ENCODE results near the gene FKBP2.

The FKBP2 gene

GRCh38 chr11:64240435-64241240 lies at the start of gene FKBP2:
Gene FKBP2 (plus strand): TSS chr11:64241095. CDS start chr11:64242388, 1,293 bp downstream.
- DNase-seq = peak; percentile 59

GRCh38 chr11:64192434-64192833 lies 48.5 kb upstream of the FKBP2 start:
- no peak for DNase-seq

GRCh38 chr11:64196626-64197025 lies 44.3 kb upstream of the FKBP2 start:
- no peak for DNase-seq

GRCh38 chr11:64198511-64198910 lies 42.4 kb upstream of the FKBP2 start:
- DNase-seq = no peak

GRCh38 chr11:64201543-64201942 lies 39.4 kb upstream of the FKBP2 start:
- DNase-seq = no peak

GRCh38 chr11:64202992-64203391 lies 37.9 kb upstream of the FKBP2 start:
- DNase-seq = no peak

- no peak for DNase-seq
Measured at GRCh38 chr11:64203421-64204079, 37.3 kb upstream of the FKBP2 start.

- no peak for DNase-seq
Measured at GRCh38 chr11:64204080-64204440, 36.8 kb upstream of the FKBP2 start.

- DNase-seq = peak; percentile 14
Measured at GRCh38 chr11:64204464-64204989, 36.4 kb upstream of the FKBP2 start.

GRCh38 chr11:64206457-64207255 lies 34.2 kb upstream of the FKBP2 start, which contains the start of gene FERMT3:
Gene FERMT3 (plus strand): TSS chr11:64206721. CDS start chr11:64207365, 644 bp downstream.
- no peak for DNase-seq

- DNase-seq = no peak
Measured at GRCh38 chr11:64207256-64208085, 33.4 kb upstream of the FKBP2 start.

- no peak for DNase-seq
Measured at GRCh38 chr11:64208086-64208795, 32.7 kb upstream of the FKBP2 start.

GRCh38 chr11:64208796-64209562 lies 31.9 kb upstream of the FKBP2 start:
- no peak for DNase-seq

- DNase-seq = no peak
Measured at GRCh38 chr11:64209563-64209843, 31.4 kb upstream of the FKBP2 start.

- DNase-seq = no peak
Measured at GRCh38 chr11:64210301-64211020, 30.4 kb upstream of the FKBP2 start.

- DNase-seq = no peak
Measured at GRCh38 chr11:64211181-64211872, 29.6 kb upstream of the FKBP2 start.

- DNase-seq = no peak
Measured at GRCh38 chr11:64216879-64217278, 24.0 kb upstream of the FKBP2 start.

GRCh38 chr11:64218628-64219353 lies 22.1 kb upstream of the FKBP2 start:
- no peak for DNase-seq

GRCh38 chr11:64219354-64219684 lies 21.6 kb upstream of the FKBP2 start:
- DNase-seq = no peak
